ENCODE data around the gene CREB3L1. TPM values are rescaled to one million over a fixed set of nuclear protein-coding genes. Genes with fewer than 3 reads are reported as not detected.
A peak's percentile ranks its signal among the peaks of the same experiment; 100 is the strongest.
"Not testable (repeated sequence)": the region's sequence is repeated elsewhere in the genome, so short reads cannot be mapped to it uniquely, and the experiment has no call there.

The CREB3L1 gene
- total RNA-seq, 2 donors from 2014 or later = not detected

DNA sequence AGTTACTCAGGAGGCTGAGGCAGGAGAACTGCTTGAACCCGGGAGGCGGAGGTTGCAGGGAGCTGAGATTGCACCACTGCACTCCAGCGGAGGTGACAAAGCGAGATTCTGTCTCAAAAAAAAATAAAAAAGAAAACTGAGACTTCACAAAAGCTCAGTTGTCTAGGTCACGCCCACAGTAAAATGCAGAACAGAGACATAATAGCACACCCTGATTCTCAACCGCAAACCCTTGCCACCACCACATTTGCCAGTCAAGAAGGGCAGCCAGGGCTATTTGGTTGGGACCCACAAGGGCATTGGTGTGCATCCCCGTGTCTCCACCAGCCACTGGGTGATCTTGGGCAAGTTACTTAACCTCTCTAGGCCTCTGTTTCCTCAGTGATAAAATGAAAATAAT is 25.4 kb downstream of the CREB3L1 start:
- Mint-ChIP-seq H3K27ac (no peak overlapping the region), H3K4me3 (no peak overlapping the region), H3K36me3 (no peaks in the 10 kb centered on the region), H3K27me3 (peaks cover 6 to 13% of the 10 kb centered on the region in 2 donors), H3K4me1 (ENCODE audit: low read depth in 2 of 2) (peaks cover 8 to 13% of the 10 kb centered on the region in 2 donors), H3K9me3 (no peaks in the 10 kb centered on the region)
- DNase-seq (ENCODE audit: low spot score) (no peak), ATAC-seq (no peak)

DNA sequence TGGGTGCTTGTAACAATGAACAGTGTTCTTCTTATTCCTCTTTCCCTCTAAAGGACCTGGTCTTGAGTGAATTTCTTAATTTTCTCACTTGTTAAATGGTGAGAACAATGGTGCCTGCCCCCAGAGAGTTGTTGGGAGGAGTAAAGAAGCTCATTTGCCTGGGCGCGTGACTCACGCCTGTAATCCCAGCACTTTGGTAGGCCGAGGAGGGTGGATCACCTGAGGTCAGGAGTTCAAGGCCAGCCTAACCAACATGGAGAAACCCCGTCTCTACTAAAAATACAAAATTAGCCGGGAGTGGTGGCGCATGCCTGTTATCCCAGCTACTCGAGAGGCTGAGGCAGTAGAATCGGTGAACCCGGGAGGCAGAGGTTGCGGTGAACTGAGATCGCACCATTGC is 26.6 kb downstream of the CREB3L1 start:
- DNase-seq (ENCODE audit: low spot score); H3K27ac Mint-ChIP-seq; ATAC-seq; H3K36me3 Mint-ChIP-seq; H3K9me3 Mint-ChIP-seq; H3K27me3 Mint-ChIP-seq; H3K4me3 Mint-ChIP-seq: not testable (repeated sequence)
- peaks cover 11 to 12% of the 10 kb centered on the region in 2 donors for H3K4me1 Mint-ChIP-seq (ENCODE audit: low read depth in 2 of 2)

DNA sequence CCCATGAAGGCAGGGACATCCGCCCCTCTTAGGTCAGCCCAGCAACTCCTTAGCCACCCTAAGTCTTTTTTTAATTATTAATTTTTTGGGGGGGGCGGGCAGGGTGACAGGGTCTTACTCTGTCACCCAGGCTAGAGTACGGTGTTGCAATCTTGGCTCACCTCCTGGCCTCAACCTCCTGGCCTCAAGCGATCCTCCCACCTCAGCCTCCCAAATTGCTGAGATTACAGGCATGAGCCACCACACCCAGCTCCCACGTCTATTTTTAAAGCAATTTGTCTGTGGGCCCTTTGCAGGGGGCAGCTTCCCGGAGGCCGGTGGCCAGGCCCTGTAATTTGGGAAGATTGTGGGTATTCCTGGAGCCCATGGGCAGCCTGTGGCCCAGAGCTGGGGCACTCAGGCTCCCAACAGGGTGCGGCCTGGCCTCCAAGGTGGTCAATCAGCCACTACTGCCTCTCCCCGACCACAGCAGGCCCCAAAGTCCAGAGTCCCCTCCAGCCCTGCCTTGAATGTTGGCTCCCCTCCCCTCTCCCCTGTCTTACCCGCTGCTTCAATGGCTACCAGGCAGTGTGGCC is 27.2 kb downstream of the CREB3L1 start:
- no peak for DNase-seq (ENCODE audit: low spot score)
- H3K9me3 Mint-ChIP-seq = no peaks in the 10 kb centered on the region
- no peaks in the 10 kb centered on the region for H3K36me3 Mint-ChIP-seq
- H3K4me3 Mint-ChIP-seq = no peak overlapping the region
- H3K4me1 Mint-ChIP-seq (ENCODE audit: low read depth in 2 of 2) = peaks cover 5 to 11% of the 10 kb centered on the region in 2 donors
- no peak for ATAC-seq
- H3K27ac Mint-ChIP-seq = no peak overlapping the region
- H3K27me3 Mint-ChIP-seq = peaks cover under 1 to 1% of the 10 kb centered on the region in 2 donors

DNA sequence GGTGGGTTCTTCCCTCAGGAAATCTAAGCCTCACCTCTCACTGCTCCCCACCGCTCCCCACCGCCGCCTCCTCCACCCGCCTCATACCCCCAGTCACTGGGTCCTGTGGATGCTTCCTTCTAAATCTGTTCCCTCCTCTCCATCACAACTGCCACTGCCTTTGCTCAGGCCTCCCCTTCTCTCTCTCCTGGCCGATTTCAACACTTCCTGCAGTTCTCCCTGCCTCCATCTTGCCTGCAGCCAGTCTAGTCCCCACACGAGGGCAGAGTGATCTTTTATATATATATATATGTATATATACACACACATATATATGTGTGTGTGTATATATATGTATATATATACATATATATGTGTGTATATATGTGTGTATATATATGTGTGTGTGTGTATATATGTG is 27.8 kb downstream of the CREB3L1 start:
- Mint-ChIP-seq H3K4me3 (no peak overlapping the region), H3K27ac (no peak overlapping the region), H3K27me3 (no peaks in the 10 kb centered on the region), H3K36me3 (no peaks in the 10 kb centered on the region), H3K4me1 (ENCODE audit: low read depth in 2 of 2) (peaks cover 5 to 11% of the 10 kb centered on the region in 2 donors), H3K9me3 (no peaks in the 10 kb centered on the region)
- ATAC-seq (peak in 1 of 2 donors; percentile 52), DNase-seq (ENCODE audit: low spot score) (no peak)

DNA sequence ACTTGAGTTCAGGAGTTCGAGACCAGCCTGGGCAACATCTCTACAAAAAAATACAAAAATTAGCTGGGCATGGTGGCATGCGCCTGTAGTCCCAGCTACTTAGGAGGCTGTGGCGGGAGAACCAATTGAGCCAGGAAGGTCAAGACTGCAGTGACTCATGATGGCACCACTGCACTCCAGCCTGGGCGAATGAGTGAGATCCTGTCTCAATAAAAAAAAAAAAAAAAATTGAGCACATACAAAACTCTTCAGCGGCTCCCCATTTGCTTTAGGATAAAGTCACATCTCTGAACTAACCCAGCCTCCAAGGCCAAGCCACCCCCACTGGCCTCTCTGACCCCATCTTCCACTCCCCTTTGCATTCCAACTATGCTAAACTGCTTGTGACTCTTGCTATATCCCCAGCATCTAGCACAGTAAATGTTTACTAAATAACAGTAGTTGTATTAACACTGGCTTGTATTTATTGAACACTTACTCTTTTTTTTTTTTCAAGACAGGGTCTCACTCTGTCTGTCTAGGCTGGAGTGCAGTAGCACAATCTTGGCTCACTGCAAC is 28.9 kb downstream of the CREB3L1 start:
- ATAC-seq (no peak), DNase-seq (ENCODE audit: low spot score) (no peak)
- Mint-ChIP-seq H3K4me3 (no peak overlapping the region), H3K4me1 (ENCODE audit: low read depth in 2 of 2) (peaks cover 5 to 11% of the 10 kb centered on the region in 2 donors), H3K36me3 (no peaks in the 10 kb centered on the region), H3K27me3 (no peaks in the 10 kb centered on the region), H3K27ac (no peak overlapping the region), H3K9me3 (no peaks in the 10 kb centered on the region)

DNA sequence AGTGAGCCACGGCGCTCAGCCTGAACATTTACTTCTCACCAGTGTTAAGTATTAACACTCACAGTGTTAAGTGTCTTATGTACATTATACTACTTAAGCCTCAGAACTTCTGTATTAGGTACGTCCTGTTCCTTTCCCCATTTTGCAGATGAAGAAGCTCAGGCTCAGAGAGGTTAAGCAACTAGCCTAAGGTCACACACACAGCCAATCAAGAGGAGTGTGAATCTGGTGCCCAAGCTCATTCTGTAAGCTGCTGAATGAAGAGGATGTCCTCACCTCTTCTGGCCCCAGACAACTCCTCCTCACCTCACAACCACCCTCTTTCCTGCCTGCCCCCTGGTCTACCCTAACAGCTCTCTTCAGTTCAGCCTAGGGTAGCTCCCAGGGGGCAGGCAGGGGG is 29.9 kb downstream of the CREB3L1 start:
- H3K36me3 Mint-ChIP-seq = no peaks in the 10 kb centered on the region
- no peaks in the 10 kb centered on the region for H3K9me3 Mint-ChIP-seq
- H3K4me3 Mint-ChIP-seq = no peak overlapping the region
- H3K27me3 Mint-ChIP-seq = no peaks in the 10 kb centered on the region
- H3K27ac Mint-ChIP-seq = no peak overlapping the region
- no peak for ATAC-seq
- DNase-seq (ENCODE audit: low spot score) = peak; percentile 47
- peaks cover 5 to 11% of the 10 kb centered on the region in 2 donors for H3K4me1 Mint-ChIP-seq (ENCODE audit: low read depth in 2 of 2)

DNA sequence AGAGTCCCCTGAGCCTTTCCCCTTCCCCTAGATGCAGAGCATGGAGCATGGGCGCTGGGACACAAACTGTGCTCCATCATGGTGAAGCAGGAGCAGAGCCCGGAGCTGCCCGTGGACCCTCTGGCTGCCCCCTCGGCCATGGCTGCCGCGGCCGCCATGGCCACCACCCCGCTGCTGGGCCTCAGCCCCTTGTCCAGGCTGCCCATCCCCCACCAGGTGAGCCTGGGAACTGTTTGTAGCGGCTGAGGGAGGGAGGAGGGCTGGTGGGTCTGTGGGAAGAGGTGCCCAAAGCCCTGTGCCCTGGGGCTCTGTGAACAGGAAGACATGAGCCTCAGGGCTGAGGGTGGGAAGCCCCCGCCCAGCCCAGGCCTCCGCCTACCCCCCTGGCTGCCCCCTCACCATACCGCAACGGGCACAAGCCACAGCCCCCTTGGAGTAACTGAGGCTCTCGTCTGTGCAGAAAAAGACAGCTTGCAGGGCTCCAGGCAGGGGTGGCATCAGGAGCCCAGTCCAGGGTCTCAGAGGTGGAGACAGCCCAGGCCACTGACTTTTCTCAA is 30.4 kb downstream of the CREB3L1 start:
- Mint-ChIP-seq H3K4me3 (no peak overlapping the region), H3K27me3 (no peaks in the 10 kb centered on the region), H3K9me3 (no peaks in the 10 kb centered on the region), H3K27ac (no peak overlapping the region), H3K4me1 (ENCODE audit: low read depth in 2 of 2) (peaks cover 5 to 11% of the 10 kb centered on the region in 2 donors), H3K36me3 (no peaks in the 10 kb centered on the region)
- DNase-seq (ENCODE audit: low spot score) (peak; percentile 49), ATAC-seq (no peak)

DNA sequence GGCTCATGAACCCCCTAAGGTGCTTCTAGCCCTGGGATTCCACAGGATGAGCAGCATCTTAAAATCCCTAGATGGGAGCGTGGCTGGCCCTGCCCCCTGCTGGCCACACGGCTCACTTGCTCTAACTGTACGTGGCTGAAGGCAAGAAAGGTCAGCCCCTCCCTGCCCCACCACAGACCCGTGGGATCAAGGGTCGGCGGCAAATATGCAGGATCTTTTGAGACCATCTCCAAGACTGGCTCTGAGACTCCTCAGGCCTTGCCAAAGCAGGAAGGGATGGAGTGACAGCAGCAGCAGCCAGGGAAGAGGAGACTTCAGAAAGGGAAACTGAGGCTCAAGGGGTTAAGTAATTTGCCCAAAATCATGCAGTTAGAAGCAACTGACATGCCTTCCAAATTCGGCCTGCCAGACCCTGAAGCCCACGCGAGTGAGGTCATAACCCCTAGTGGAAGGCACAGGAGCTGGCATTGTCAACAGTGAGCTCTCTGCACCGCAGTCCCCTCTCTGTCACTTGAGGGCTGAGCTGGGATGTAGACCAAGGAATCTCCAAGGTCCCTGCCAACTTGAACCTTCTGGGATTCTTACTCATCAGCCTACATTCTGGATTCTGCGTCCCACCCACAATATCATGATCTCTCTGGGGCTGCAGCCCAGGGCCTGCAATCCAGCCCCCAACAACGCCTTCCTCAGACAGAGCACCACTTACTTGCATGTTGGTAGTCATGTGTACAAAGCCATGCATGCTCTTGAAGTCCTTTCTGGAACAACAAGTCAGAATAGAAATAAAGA is 31.4 kb downstream of the CREB3L1 start:
- H3K4me3 Mint-ChIP-seq = no peak overlapping the region
- no peaks in the 10 kb centered on the region for H3K27me3 Mint-ChIP-seq
- ATAC-seq (peak; percentile 70 to 79), DNase-seq (ENCODE audit: low spot score) (peak; percentile 72)
- no peak overlapping the region for H3K27ac Mint-ChIP-seq
- no peaks in the 10 kb centered on the region for H3K9me3 Mint-ChIP-seq
- no peaks in the 10 kb centered on the region for H3K36me3 Mint-ChIP-seq
- H3K4me1 Mint-ChIP-seq (ENCODE audit: low read depth in 2 of 2) = peaks cover 5 to 11% of the 10 kb centered on the region in 2 donors

DNA sequence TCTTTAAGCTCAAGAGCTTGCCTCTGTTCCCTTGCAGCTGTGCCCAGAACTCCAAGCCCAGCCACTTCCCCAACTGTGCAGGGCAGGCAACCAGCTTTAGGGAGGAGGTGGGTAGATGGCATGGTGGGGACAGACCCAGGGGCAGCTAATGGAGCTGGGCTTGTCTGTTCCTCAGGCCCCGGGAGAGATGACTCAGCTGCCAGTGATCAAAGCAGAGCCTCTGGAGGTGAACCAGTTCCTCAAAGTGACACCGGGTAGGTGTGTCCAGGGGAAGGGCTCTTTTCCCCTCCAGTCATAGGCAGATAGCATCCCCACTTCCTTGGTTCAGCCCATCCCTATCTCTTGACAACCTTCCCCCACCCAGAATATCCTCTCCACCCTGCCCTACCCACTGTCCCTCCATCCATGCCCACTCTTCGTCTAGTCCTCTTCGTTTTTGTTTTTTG is 32.4 kb downstream of the CREB3L1 start:
- H3K36me3 Mint-ChIP-seq = no peaks in the 10 kb centered on the region
- H3K9me3 Mint-ChIP-seq = no peaks in the 10 kb centered on the region
- peaks cover 6 to 11% of the 10 kb centered on the region in 2 donors for H3K4me1 Mint-ChIP-seq (ENCODE audit: low read depth in 2 of 2)
- no peaks in the 10 kb centered on the region for H3K27me3 Mint-ChIP-seq
- H3K4me3 Mint-ChIP-seq = no peak overlapping the region
- H3K27ac Mint-ChIP-seq = no peak overlapping the region
- ATAC-seq = no peak
- DNase-seq (ENCODE audit: low spot score) = no peak

DNA sequence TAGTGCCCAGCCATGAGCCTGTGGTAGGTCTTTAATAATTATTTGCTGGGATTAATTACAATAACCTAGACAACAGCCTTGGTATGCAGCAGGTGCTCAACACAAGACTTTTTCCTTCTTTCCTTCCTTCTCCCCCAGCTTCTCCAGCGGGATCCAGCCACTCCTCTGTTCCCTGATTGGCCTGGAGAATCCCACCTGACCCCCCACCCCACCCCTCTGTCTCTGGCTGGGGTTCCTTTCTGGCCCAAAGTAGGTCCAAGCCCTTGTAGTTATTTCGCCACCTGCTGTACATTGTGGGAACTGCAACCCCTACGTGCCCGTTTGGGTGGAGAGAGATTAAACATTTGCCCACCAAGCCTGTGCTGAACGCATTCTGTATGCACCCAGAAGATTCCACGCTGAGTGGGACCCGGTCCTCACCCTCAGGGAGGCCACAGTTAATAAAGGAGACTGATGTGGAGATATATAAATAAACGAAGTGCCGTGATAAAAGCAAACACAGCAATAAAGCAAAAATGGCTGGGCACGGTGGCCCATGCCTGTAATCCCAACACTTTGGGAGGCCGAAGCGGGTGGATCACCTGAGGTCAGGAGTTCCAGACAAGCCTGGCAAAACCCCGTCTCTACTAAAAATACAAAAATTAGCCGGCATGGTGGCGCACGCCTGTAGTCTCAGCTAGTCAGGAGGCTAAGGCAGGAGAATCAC is 37.7 kb downstream of the CREB3L1 start:
- Mint-ChIP-seq H3K9me3 (no peaks in the 10 kb centered on the region), H3K27ac (no peak overlapping the region), H3K27me3 (peaks cover 0 to 6% of the 10 kb centered on the region in 2 donors), H3K36me3 (no peaks in the 10 kb centered on the region), H3K4me1 (ENCODE audit: low read depth in 2 of 2) (peaks cover 14 to 18% of the 10 kb centered on the region in 2 donors), H3K4me3 (no peak overlapping the region)
- ATAC-seq (peak; percentile 70), DNase-seq (ENCODE audit: low spot score) (peak; percentile 76)

DNA sequence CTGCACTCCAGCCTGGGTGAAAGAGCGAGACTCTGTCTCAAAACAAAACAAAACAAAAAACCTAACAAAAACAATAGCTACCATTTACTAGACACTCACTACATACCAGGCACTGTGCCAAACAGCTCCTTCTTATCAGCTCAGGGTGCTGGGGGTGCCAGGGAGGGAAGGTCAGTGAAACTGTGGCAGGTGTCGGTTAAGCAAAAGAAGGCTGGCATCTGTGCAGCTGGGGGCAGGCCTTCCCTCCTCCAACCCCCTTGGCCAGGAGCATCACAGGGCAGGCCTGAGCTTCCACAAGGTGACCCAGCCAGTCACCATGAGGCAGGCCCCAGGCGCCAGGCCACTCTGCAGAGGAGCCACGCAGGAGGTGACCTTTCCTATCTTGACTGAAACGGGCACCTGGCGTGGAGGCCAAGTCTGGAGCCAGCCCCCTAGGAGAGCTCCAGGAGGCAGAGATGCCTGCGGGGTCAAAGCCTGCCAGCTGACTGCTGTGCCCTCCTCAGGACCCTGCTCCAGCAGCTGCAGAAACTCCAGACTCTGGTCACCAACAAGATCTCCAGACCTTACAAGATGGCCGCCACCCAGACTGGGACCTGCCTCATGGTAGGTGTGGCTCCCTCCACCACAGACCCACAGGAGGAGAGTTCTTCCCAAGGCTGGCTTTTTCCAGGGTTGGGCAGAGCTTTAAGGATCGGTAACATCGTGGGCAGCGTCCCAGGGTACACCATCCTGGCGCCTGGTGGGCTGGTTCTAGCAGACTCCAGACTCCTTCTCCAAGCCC is 38.5 kb downstream of the CREB3L1 start:
- no peak overlapping the region for H3K27ac Mint-ChIP-seq
- peaks cover 14 to 18% of the 10 kb centered on the region in 2 donors for H3K4me1 Mint-ChIP-seq (ENCODE audit: low read depth in 2 of 2)
- DNase-seq (ENCODE audit: low spot score) (peak; percentile 53), ATAC-seq (no peak)
- H3K36me3 Mint-ChIP-seq = no peaks in the 10 kb centered on the region
- H3K27me3 Mint-ChIP-seq = peaks cover 0 to 6% of the 10 kb centered on the region in 2 donors
- no peaks in the 10 kb centered on the region for H3K9me3 Mint-ChIP-seq
- H3K4me3 Mint-ChIP-seq = no peak overlapping the region

DNA sequence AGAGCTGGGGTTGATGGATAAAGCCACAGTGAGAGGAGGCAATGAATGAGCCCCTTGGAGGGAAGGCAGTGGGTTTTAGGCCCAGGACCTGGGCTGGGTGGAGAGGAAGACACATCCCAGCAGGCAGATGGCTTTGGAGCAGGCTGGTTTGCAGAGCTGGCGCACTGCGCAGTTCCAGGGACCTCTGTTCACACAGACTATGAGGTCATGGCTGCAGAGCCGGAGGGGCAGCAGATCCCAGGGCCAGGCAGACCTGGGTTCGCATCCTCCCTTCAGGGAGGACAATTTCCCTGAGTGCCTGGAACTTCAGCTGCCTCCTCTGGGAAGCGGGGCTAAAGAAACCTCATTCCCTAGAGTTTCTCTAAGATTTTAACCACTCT is 41.6 kb downstream of the CREB3L1 start:
- no peak for ATAC-seq
- H3K27ac Mint-ChIP-seq = peak overlapping the region; percentile 45 to 65
- no peaks in the 10 kb centered on the region for H3K9me3 Mint-ChIP-seq
- peaks cover 14 to 23% of the 10 kb centered on the region in 2 donors for H3K4me1 Mint-ChIP-seq (ENCODE audit: low read depth in 2 of 2)
- no peak overlapping the region for H3K4me3 Mint-ChIP-seq
- no peaks in the 10 kb centered on the region for H3K36me3 Mint-ChIP-seq
- no peak for DNase-seq (ENCODE audit: low spot score)
- peaks cover 0 to 6% of the 10 kb centered on the region in 2 donors for H3K27me3 Mint-ChIP-seq

DNA sequence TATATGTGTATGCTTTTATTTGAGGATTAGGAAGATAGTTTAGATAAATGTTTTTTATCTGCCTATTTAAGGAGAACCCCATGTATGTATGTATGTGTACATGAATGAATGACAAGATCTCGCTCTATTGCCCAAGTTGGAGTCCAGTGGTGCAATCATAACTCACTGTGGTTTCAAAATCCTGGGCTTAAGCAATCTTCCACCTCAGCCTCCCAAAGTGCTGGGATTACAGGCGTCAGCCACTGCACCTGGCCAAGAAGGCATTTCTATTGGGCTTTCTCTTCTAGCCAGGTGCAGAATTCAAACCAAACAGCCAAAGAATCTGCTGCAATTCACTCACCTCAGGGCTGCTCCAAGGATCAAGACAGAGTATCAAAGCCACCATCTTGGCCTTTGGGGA is 44.3 kb downstream of the CREB3L1 start:
- DNase-seq (ENCODE audit: low spot score) = no peak
- Mint-ChIP-seq H3K27ac (peak overlapping the region in 1 of 2 donors; percentile 60), H3K4me1 (ENCODE audit: low read depth in 2 of 2) (peaks cover 10 to 17% of the 10 kb centered on the region in 2 donors), H3K9me3 (no peaks in the 10 kb centered on the region), H3K27me3 (peaks cover 6 to 11% of the 10 kb centered on the region in 2 donors), H3K4me3 (no peak overlapping the region), H3K36me3 (no peaks in the 10 kb centered on the region)
- no peak for ATAC-seq
